Measurements from ENCODE around the gene KLF3. TPM values are rescaled to one million over a fixed set of nuclear protein-coding genes. Genes with fewer than 3 reads are reported as not detected.
A peak's percentile ranks its signal among the peaks of the same experiment; 100 is the strongest.

KLF3 gene
- total RNA-seq, 2 experiments from 2014 or later, result 203 to 204 TPM

DNA sequence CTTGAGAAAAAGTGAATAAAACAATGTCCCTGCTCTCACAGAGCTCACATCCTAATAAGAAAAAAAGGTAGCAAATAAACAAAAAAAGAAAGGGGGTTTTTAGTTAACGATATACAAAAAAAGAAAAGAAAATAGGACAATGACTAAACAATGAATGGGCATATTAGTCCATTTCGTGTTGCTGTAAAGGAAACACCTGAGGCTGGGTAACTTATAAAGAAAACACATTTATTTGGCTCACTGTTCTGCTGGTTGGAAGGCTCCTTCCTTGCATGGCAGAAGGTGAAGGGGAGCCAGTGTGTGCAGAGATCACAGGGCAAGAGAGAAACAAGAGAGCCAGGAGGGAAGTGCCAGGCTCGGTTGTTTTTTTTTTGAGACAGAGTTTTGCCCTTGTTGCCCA is 4.7 kb upstream of the KLF3 start:
- DNase-seq (no peak), ATAC-seq (ENCODE audit: poor library complexity) (no peak)
- peak overlapping the region in 1 of 2 donors; percentile 25 for H3K27ac ChIP-seq (ENCODE audit: low read depth in 1 of 2, low read length in 2 of 2)
- POLR2A ChIA-PET, result interaction anchor here (0.6 to 1.4 kb wide), 4 partner anchors 24 to 330 kb away, joined by 3 to 4 read pairs (median 3); no protein-coding TSS in a partner anchor
- CTCF ChIA-PET, result interaction anchor here (1.1 to 1.3 kb wide), 2 partner anchors 8 to 36 kb away, joined by 3 to 4 read pairs; no protein-coding TSS in a partner anchor
- H3K4me1 ChIP-seq (ENCODE audit: insufficient read depth, low read length), result peaks cover 63% of the 10 kb centered on the region
- no peaks in the 10 kb centered on the region for H3K27me3 ChIP-seq (ENCODE audit: control insufficient read depth in 1 of 2, insufficient read depth in 2 of 2, low read length in 2 of 2)
- TF ChIP-seq, protein P1, sequence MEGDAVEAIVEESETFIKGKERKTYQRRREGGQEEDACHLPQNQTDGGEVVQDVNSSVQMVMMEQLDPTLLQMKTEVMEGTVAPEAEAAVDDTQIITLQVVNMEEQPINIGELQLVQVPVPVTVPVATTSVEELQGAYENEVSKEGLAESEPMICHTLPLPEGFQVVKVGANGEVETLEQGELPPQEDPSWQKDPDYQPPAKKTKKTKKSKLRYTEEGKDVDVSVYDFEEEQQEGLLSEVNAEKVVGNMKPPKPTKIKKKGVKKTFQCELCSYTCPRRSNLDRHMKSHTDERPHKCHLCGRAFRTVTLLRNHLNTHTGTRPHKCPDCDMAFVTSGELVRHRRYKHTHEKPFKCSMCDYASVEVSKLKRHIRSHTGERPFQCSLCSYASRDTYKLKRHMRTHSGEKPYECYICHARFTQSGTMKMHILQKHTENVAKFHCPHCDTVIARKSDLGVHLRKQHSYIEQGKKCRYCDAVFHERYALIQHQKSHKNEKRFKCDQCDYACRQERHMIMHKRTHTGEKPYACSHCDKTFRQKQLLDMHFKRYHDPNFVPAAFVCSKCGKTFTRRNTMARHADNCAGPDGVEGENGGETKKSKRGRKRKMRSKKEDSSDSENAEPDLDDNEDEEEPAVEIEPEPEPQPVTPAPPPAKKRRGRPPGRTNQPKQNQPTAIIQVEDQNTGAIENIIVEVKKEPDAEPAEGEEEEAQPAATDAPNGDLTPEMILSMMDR (IDR thresholded peaks at IDR 0.05), result no peak
- no peaks in the 10 kb centered on the region for H3K9me3 Mint-ChIP-seq
- no peaks in the 10 kb centered on the region for H3K27me3 Mint-ChIP-seq
- H3K4me1 Mint-ChIP-seq (ENCODE audit: low read depth), result peaks cover 70% of the 10 kb centered on the region
- no peaks in the 10 kb centered on the region for H3K9me3 ChIP-seq (ENCODE audit: control insufficient read depth in 1 of 2, insufficient read depth in 1 of 2, low read length in 2 of 2)
- H3K36me3 Mint-ChIP-seq (ENCODE audit: low read depth), result no peaks in the 10 kb centered on the region
- intact Hi-C loops (cut with DNase I, micrococcal nuclease), result no loop called here
- H3K27ac Mint-ChIP-seq, result peak overlapping the region; percentile 89
- no peak overlapping the region for H3K4me3 ChIP-seq (ENCODE audit: low read length)
- H3K4me3 Mint-ChIP-seq, result peak overlapping the region; percentile 74
- H3K36me3 ChIP-seq (ENCODE audit: insufficient read depth, low read length), result no peaks in the 10 kb centered on the region

DNA sequence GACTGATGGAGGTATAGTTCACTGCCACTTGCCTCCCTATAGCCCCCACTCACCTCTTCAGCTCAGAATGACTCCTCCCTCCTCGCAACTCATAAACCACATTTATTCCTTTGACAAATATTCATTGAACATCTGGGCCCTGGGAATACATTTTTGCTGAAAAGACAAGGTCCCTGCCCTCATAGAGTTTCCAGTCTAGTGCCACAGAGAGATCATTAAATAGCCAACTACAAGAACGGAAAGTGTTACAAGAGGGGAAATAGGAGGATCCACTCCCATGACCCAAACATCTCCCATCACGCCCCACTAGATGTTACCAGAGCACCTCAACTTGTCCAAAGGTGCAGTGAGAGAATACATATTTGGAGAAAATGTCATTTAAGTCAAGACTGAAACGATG is 3.2 kb upstream of the KLF3 start:
- ChIA-PET CTCF (no interaction called here), POLR2A (interaction anchor here (0.6 kb wide), 1 partner anchor 23 kb away, joined by 3 read pairs; no protein-coding TSS in a partner anchor)
- no peaks in the 10 kb centered on the region for H3K36me3 ChIP-seq (ENCODE audit: insufficient read depth, low read length)
- Mint-ChIP-seq H3K27ac (peak overlapping the region; percentile 89), H3K27me3 (no peaks in the 10 kb centered on the region), H3K4me1 (ENCODE audit: low read depth) (peaks cover 59% of the 10 kb centered on the region), H3K36me3 (ENCODE audit: low read depth) (peaks cover 10% of the 10 kb centered on the region), H3K4me3 (peak overlapping the region; percentile 89), H3K9me3 (no peaks in the 10 kb centered on the region)
- no peak overlapping the region for H3K27ac ChIP-seq (ENCODE audit: low read depth in 1 of 2, low read length in 2 of 2)
- peaks cover 49% of the 10 kb centered on the region for H3K4me1 ChIP-seq (ENCODE audit: insufficient read depth, low read length)
- TF ChIP-seq, protein P1 (IDR thresholded peaks at IDR 0.05), result no peak
- ATAC-seq (ENCODE audit: poor library complexity), result no peak
- intact Hi-C loops (cut with DNase I, micrococcal nuclease), result loop anchor here in 1 of 2 experiments (10.0 kb wide), 2 partner anchors 524 to 976 kb away; partner anchors contain the start of genes RELL1 and WDR19
- H3K4me3 ChIP-seq (ENCODE audit: low read length), result no peak overlapping the region
- DNase-seq, result no peak
- no peaks in the 10 kb centered on the region for H3K9me3 ChIP-seq (ENCODE audit: control insufficient read depth in 1 of 2, insufficient read depth in 1 of 2, low read length in 2 of 2)
- no peaks in the 10 kb centered on the region for H3K27me3 ChIP-seq (ENCODE audit: control insufficient read depth in 1 of 2, insufficient read depth in 2 of 2, low read length in 2 of 2)

DNA sequence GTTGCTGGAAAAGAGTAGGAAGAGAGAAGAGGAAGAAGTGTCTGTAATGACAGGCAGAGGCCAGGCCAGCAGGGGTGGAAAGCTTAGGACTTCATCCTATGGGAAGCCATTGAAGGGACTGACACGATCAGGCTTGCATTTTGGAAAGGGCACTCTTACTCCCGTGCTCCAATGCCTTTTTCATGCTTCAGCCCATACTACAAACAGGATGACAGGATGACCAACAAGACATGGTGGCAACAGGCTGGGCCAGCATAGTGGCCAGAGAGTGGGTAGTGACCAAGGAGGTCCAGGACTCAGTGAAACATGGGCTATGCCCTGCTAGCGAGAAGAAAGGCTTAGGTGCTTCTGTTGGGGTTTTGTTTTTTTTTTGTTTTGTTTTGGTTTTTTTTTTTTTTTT is 2.6 kb upstream of the KLF3 start:
- H3K27me3 Mint-ChIP-seq, result no peaks in the 10 kb centered on the region
- Histone ChIP-seq H3K27me3 (ENCODE audit: control insufficient read depth in 1 of 2, insufficient read depth in 2 of 2, low read length in 2 of 2) (no peaks in the 10 kb centered on the region), H3K4me1 (ENCODE audit: insufficient read depth, low read length) (peaks cover 43% of the 10 kb centered on the region), H3K27ac (ENCODE audit: low read depth in 1 of 2, low read length in 2 of 2) (no peak overlapping the region), H3K4me3 (ENCODE audit: low read length) (no peak overlapping the region), H3K36me3 (ENCODE audit: insufficient read depth, low read length) (no peaks in the 10 kb centered on the region), H3K9me3 (ENCODE audit: control insufficient read depth in 1 of 2, insufficient read depth in 1 of 2, low read length in 2 of 2) (no peaks in the 10 kb centered on the region)
- DNase-seq (no peak), ATAC-seq (ENCODE audit: poor library complexity) (no peak)
- peaks cover 16% of the 10 kb centered on the region for H3K36me3 Mint-ChIP-seq (ENCODE audit: low read depth)
- H3K4me3 Mint-ChIP-seq, result peak overlapping the region; percentile 89
- TF ChIP-seq, protein P1 (IDR thresholded peaks at IDR 0.05), result no peak
- CTCF ChIA-PET, result no interaction called here
- POLR2A ChIA-PET, result interaction anchor here (2.8 kb wide), 1 partner anchor 342 kb away, joined by 17 read pairs; no protein-coding TSS in a partner anchor
- peak overlapping the region; percentile 89 for H3K27ac Mint-ChIP-seq
- H3K9me3 Mint-ChIP-seq, result no peaks in the 10 kb centered on the region
- intact Hi-C loops (cut with DNase I, micrococcal nuclease), result loop anchor here in 1 of 2 experiments (10.0 kb wide), 2 partner anchors 523 to 977 kb away; partner anchors contain the start of genes RELL1 and WDR19
- H3K4me1 Mint-ChIP-seq (ENCODE audit: low read depth), result peaks cover 59% of the 10 kb centered on the region

All from CD4-positive, alpha-beta T cell (primary cell).